CD4-positive, alpha-beta T cell (primary cell): ENCODE results near the gene INPP4B. TPM values are rescaled to one million over a fixed set of nuclear protein-coding genes. Genes with fewer than 3 reads are reported as not detected.

Source experiments
- ATAC-seq: fragments of 200-7000 bp; cut with Tn5 transposase; one replicate; pipeline ENCODE4 v1.10.0; 2022; ENCODE audit warnings: mild to moderate bottlenecking; ENCODE audit not compliant: poor library complexity
- CTCF ChIA-PET: fragments of 350-600 bp; sonication (Branson Sonifier 250); formaldehyde crosslinking; loops from one replicate; lab custom pipeline; 2021; ENCODE audit warnings: antibody characterized with exemption, inconsistent platforms; lab: Charles Lee
- POLR2A ChIA-PET: fragments of 350-600 bp; sonication (Branson Sonifier 250); formaldehyde crosslinking; loops from one replicate; lab custom pipeline; 2021; ENCODE audit warnings: antibody characterized with exemption, inconsistent platforms; lab: Charles Lee
- DNase-seq, 14 experiments: peaks; one replicate each; pipeline ENCODE4 v3.0.0-alpha.2; 2013 to 2020; ENCODE audit warnings: mixed read lengths in 2 of 14
- H3K27ac ChIP-seq, 2 donors: one replicate each; pipeline versions ENCODE4 v1.5.1 to v1.7.0; 2013; ENCODE audit warnings: low read length in 2 of 2, low read depth in 1 of 2, mild to moderate bottlenecking in 1 of 2
- H3K27me3 ChIP-seq, 2 experiments: 1 replicate in 1 of 2; 2 replicates in 1 of 2; pipeline versions ENCODE4 v1.6.1 to v1.7.0; 2013; ENCODE audit warnings: low read length in 2 of 2, control low read depth in 1 of 2, mild to moderate bottlenecking in 1 of 2, moderate library complexity in 1 of 2; ENCODE audit not compliant: insufficient read depth in 2 of 2, control insufficient read depth in 1 of 2
- H3K36me3 ChIP-seq: one replicate; pipeline ENCODE4 v1.6.1; 2013; ENCODE audit warnings: low read length, control low read depth; ENCODE audit not compliant: insufficient read depth
- H3K4me1 ChIP-seq: one replicate; pipeline ENCODE4 v1.6.1; 2013; ENCODE audit warnings: low read length, control low read depth; ENCODE audit not compliant: insufficient read depth
- H3K4me3 ChIP-seq: one replicate; pipeline ENCODE4 v1.5.1; 2013; ENCODE audit warnings: mild to moderate bottlenecking, low read length, moderate library complexity
- H3K9me3 ChIP-seq, 2 experiments: 1 replicate in 1 of 2; 2 replicates in 1 of 2; pipeline versions ENCODE4 v1.6.1 to v1.7.0; 2013; ENCODE audit warnings: low read length in 2 of 2, mild to moderate bottlenecking in 2 of 2, control low read depth in 1 of 2, moderate library complexity in 1 of 2; ENCODE audit not compliant: control insufficient read depth in 1 of 2, insufficient read depth in 1 of 2
- H3K27ac Mint-ChIP-seq: one replicate; pipeline ENCODE4 v1.8.0; 2020; ENCODE audit warnings: mixed read lengths
- H3K27me3 Mint-ChIP-seq: one replicate; pipeline ENCODE4 v1.8.0; 2021; ENCODE audit warnings: mixed read lengths
- H3K36me3 Mint-ChIP-seq: one replicate; pipeline ENCODE4 v1.8.0; 2021; ENCODE audit warnings: low read depth, mixed read lengths
- H3K4me1 Mint-ChIP-seq: one replicate; pipeline ENCODE4 v1.8.0; 2021; ENCODE audit warnings: low read depth, mixed read lengths
- H3K4me3 Mint-ChIP-seq: one replicate; pipeline ENCODE4 v1.8.0; 2020; ENCODE audit warnings: mild to moderate bottlenecking, mixed read lengths
- H3K9me3 Mint-ChIP-seq: one replicate; pipeline ENCODE4 v1.8.0; 2020; ENCODE audit warnings: mixed read lengths
- CTCF ChIP-seq: fragments of 200-600 bp; IDR thresholded peaks from one replicate; pipeline ENCODE4 v1.8.0; 2022; ENCODE audit warnings: antibody characterized with exemption, mild to moderate bottlenecking
- intact Hi-C, 2 experiments: fragments of 100-400 bp; cut with DNase I in 1 of 2; cut with micrococcal nuclease in 1 of 2; formaldehyde crosslinking; loops; one replicate each; pipeline versions ENCODE4 v1.15.1 to v1.9.0; 2023 to 2025; cut with DNase I, micrococcal nuclease
- total RNA-seq, 174 experiments: library from RNA in 2 of 174; stranded (reverse) in 2 of 174; gene quantifications; one replicate each; pipeline ENCODE4 v1.2.3 and lab custom pipeline; 2021 to 2026

The INPP4B gene
- total RNA-seq, 2 experiments from 2014 or later: 50.7 to 53.8 TPM

DNA sequence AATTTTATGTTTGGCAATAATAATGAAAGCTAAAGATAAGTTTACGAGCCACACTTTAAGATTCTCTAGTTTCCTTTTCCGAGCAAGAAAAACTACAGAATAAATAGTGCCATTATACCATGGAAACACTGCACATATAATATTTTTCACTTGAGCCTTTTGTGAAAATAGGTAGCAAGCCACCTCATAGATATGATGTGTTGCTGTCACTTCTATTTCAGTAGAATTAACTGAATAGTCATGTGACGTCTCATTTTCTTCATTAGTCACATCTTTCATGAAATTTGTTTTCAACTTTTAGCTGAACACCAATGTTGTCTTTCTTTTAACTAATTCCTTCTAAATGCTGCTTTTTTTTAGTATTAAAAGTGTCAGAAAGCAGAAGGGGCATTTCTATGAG is 574.3 kb downstream of the INPP4B start:
- Mint-ChIP-seq H3K27me3 (no peaks in the 10 kb centered on the region), H3K36me3 (peaks cover 64% of the 10 kb centered on the region), H3K9me3 (no peaks in the 10 kb centered on the region), H3K27ac (no peak overlapping the region), H3K4me1 (peaks cover 83% of the 10 kb centered on the region), H3K4me3 (no peak overlapping the region)
- Histone ChIP-seq H3K9me3 (no peaks in the 10 kb centered on the region), H3K4me3 (no peak overlapping the region), H3K27me3 (no peaks in the 10 kb centered on the region), H3K4me1 (no peaks in the 10 kb centered on the region), H3K36me3 (peaks cover 24% of the 10 kb centered on the region), H3K27ac (no peak overlapping the region)
- intact Hi-C loops: loop anchor here in 1 of 2 experiments (10.0 kb wide), 1 partner anchor 147 kb away; no protein-coding TSS in a partner anchor
- ChIA-PET CTCF (interaction anchor here (1.8 kb wide), 1 partner anchor 11 kb away, joined by 5 read pairs; no protein-coding TSS in a partner anchor), POLR2A (no interaction called here)
- ATAC-seq (no peak), DNase-seq (no peak)
- TF ChIP-seq CTCF: no peak

GRCh38 chr4:142267101-142267500 is 579.0 kb downstream of the INPP4B start:
- H3K36me3 Mint-ChIP-seq: peaks cover 93% of the 10 kb centered on the region
- H3K27ac Mint-ChIP-seq: peak overlapping the region; percentile 29
- Histone ChIP-seq H3K9me3 (no peaks in the 10 kb centered on the region), H3K4me1 (peaks cover 4% of the 10 kb centered on the region), H3K4me3 (no peak overlapping the region), H3K36me3 (peaks cover 24% of the 10 kb centered on the region), H3K27ac (no peak overlapping the region), H3K27me3 (no peaks in the 10 kb centered on the region)
- ChIA-PET CTCF (interaction anchor here (1.3 to 1.6 kb wide), 2 partner anchors 16 to 49 kb away, joined by 4 to 6 read pairs; no protein-coding TSS in a partner anchor), POLR2A (no interaction called here)
- no peak for ATAC-seq
- peaks cover 88% of the 10 kb centered on the region for H3K4me1 Mint-ChIP-seq
- no peak overlapping the region for H3K4me3 Mint-ChIP-seq
- TF ChIP-seq CTCF: no peak
- DNase-seq: no peak
- intact Hi-C loops: no loop called here
- H3K9me3 Mint-ChIP-seq: no peaks in the 10 kb centered on the region
- H3K27me3 Mint-ChIP-seq: no peaks in the 10 kb centered on the region

DNA sequence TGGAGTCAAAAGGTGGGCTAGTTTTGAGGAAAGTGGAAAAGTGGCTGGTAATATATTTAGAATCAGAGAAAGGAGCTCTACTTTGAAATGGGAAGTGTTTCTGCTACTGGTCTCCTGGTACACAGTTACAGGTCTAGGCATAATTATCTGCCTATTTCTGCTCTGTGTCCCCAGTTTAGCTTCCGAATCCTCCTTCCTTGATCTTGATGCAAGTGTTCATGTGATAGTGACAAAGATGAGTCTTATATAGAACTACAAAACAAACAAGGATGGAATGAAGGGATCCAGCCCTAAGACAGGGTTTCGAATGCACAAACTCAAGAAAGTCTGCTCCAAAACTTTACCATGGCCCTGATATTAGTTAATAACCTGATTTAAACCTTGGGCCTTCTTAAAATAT is 580.2 kb downstream of the INPP4B start:
- H3K27me3 ChIP-seq: no peaks in the 10 kb centered on the region
- H3K36me3 ChIP-seq: peaks cover 29% of the 10 kb centered on the region
- Mint-ChIP-seq H3K27me3 (no peaks in the 10 kb centered on the region), H3K4me1 (peaks cover 90% of the 10 kb centered on the region), H3K9me3 (no peaks in the 10 kb centered on the region), H3K4me3 (no peak overlapping the region), H3K27ac (peak overlapping the region; percentile 74), H3K36me3 (peaks cover 96% of the 10 kb centered on the region)
- ChIA-PET CTCF (interaction anchor here (0.9 to 1.6 kb wide), 3 partner anchors 17 to 87 kb away, joined by 4 read pairs; no protein-coding TSS in a partner anchor), POLR2A (interaction anchor here (1.3 kb wide), 1 partner anchor 18 kb away, joined by 3 read pairs; no protein-coding TSS in a partner anchor)
- H3K9me3 ChIP-seq: no peaks in the 10 kb centered on the region
- H3K4me1 ChIP-seq: peaks cover 4% of the 10 kb centered on the region
- no peak for TF ChIP-seq CTCF
- ATAC-seq: no peak
- DNase-seq: no peak
- no peak overlapping the region for H3K27ac ChIP-seq
- no peak overlapping the region for H3K4me3 ChIP-seq
- intact Hi-C loops: no loop called here
